ENCODE data around the gene SLC9A8.
A peak's percentile ranks its signal among the peaks of the same experiment; 100 is the strongest.

SLC9A8 gene

DNA sequence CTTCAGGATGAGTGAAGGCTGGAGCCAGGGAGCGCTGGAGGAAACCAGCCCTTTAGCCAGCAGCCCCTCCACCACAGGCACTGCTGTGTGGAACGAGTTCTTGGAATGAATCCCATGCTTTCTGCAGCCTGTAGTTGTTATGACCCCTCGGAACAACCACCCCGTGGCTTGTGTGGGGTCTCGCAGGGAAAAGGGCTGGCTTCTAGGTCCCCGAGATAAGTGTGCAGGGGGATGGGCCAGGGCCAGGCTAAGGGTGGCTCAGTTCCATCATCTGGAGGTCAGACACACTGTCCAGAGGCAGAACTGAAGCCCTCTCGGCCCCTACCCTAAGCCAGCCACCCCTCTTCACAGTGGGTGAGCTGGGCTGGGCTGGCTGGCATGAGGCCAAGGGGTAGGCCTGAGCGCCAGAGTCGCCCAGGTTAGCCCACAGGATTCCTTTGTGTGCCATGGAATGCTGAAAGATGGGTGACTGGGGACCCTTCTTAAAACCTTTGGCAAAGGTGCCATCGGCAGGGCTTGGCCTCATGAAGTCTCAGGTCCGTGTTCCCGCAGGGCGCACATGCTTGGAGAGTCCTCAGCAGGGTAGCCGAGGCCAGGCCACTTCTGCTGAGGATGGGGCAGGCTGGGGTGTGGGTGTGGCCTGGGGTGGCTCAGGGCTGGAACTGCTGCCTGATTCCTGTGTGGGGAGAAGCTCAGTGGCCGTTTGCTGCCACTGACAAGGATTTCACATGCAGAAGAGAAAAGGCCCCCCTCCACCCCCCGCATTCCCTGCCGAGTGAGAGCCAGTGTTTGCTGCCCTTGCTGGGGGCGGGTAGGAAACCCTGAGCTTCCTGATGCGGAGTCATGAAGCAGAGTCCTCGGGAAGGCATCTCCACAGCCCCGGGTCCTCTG is 78.1 kb downstream of the SLC9A8 start:
- H3K27ac ChIP-seq = peak overlapping the region; percentile 49; the same call in 1 of the 2 replicates
- no peak for TF ChIP-seq ZFX (IDR thresholded peaks at IDR 0.05)
- TF ChIP-seq, protein P1, sequence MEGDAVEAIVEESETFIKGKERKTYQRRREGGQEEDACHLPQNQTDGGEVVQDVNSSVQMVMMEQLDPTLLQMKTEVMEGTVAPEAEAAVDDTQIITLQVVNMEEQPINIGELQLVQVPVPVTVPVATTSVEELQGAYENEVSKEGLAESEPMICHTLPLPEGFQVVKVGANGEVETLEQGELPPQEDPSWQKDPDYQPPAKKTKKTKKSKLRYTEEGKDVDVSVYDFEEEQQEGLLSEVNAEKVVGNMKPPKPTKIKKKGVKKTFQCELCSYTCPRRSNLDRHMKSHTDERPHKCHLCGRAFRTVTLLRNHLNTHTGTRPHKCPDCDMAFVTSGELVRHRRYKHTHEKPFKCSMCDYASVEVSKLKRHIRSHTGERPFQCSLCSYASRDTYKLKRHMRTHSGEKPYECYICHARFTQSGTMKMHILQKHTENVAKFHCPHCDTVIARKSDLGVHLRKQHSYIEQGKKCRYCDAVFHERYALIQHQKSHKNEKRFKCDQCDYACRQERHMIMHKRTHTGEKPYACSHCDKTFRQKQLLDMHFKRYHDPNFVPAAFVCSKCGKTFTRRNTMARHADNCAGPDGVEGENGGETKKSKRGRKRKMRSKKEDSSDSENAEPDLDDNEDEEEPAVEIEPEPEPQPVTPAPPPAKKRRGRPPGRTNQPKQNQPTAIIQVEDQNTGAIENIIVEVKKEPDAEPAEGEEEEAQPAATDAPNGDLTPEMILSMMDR (conservative IDR thresholded peaks at IDR 0.05) = no peak

DNA sequence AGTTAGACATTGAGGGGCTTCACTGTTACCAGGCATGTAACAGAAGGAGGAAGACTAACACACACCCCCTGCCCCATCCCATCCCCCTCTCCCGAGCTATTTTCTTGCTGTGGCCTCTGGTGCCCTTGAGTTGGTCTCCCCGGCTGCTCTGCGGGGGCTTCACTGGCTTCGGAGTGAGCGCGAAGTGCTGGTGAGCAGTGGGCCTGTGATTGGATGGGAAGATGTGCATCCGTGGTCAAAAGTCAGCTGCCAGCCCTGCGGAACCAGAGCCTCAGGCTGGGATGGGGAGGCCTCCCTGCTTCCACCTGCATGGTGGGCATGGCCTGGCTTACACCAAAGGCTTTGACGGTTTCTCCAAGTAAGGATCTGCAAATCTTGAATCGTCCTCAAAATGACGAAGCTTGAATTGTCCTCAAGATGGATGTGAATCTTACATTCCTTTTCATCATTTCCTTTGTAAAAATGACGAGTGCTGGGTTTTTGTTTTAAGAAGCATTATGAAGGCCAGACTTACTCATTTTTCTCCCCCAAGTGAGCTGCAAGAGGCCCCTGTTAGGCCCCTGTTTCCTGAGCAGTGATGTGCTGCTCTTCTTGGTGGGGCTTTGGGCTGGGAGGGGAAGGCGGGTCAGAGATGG is 79.0 kb downstream of the SLC9A8 start:
- no peak for TF ChIP-seq ZFX (IDR thresholded peaks at IDR 0.05)
- TF ChIP-seq, protein P1 (conservative IDR thresholded peaks at IDR 0.05) = no peak
- H3K27ac ChIP-seq = no peak overlapping the region; the same call in 1 of the 2 replicates

DNA sequence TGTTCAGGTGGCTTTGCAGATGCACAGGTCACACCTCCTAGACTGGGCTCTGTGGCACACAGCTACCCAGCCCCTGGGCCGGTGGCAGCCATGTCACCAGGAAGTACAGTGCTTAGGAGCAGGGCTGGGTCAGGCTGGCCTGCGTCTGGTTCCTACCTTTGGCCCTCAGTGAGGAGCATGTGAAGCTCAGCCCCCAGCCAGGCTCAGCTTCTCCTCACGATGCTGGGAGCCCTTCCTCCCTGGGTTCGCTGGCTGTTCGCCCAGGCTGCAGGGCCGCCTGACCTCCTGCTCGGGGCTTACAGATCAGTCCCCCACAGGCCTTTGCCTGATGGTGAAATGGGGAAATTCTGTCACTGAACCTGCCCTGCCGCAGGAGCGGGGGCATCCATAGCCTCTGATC is 79.6 kb downstream of the SLC9A8 start:
- TF ChIP-seq, protein P1 (conservative IDR thresholded peaks at IDR 0.05) = no peak
- no peak for TF ChIP-seq ZFX (IDR thresholded peaks at IDR 0.05)
- peak overlapping the region; percentile 80; the same call in 1 of the 2 replicates for H3K27ac ChIP-seq

DNA sequence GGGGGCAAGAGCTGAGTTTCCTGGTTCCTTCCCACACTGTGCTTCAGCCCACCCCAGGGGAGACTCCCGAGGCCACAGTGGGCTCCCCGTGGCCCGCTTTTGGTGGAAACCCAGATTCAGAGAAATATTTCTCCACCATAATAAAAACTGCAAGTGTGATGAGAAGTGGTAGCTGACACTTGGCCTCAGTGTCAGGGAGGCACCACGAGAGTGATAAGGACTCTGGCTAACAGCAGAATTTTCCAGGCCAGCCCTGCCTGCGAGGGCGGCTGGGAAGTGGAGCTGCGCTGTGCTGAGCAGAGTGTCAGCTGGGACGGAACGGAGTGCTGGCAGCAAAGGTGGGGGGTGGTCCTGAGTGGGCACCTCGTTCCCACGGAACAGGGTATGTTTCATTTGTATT is 80.2 kb downstream of the SLC9A8 start:
- TF ChIP-seq, protein P1 (conservative IDR thresholded peaks at IDR 0.05) = no peak
- peak overlapping the region; percentile 80; the same call in 1 of the 2 replicates for H3K27ac ChIP-seq

DNA sequence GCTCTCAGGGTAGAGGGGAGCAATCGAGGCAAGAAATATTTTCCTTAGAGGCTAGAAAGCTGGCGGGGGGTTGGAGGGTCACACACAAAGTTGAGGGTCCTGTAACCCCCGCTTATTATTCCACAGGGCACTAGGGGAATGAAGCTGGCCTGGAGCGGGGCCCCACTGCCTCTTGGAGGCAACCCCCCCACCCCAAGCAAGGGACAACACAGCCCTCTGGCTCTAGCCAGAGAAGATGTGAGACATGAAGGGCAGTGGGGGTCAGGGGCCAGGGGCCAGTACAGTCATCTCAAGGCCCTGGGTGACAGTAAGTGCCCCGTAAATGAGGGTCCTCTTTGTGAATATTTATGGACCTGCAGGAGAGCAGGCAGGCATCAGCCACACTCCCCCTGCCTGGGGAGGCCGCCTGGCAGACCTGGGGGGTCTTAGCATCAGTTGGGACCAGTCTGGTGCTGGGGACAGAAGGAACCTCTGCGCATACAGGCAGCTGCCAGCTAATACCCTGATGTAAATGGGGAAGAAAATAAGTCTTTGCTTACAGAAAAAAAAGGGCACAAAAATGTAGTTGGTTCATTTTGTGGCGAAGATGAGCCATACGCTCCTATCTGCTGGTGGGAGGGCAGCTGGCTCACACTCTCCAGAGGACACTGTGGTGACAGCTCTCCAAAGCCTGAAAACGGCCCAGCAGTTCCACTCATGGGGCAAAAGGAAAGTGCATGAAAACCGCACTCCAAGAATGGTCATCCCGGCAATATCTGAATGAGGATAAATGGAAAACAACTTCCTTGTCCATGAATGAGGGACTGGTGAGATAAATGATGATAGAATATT is 80.8 kb downstream of the SLC9A8 start:
- no peak for TF ChIP-seq ZFX (IDR thresholded peaks at IDR 0.05)
- TF ChIP-seq, protein P1 (conservative IDR thresholded peaks at IDR 0.05) = no peak
- peak overlapping the region; percentile 80; the same call in 1 of the 2 replicates for H3K27ac ChIP-seq

DNA sequence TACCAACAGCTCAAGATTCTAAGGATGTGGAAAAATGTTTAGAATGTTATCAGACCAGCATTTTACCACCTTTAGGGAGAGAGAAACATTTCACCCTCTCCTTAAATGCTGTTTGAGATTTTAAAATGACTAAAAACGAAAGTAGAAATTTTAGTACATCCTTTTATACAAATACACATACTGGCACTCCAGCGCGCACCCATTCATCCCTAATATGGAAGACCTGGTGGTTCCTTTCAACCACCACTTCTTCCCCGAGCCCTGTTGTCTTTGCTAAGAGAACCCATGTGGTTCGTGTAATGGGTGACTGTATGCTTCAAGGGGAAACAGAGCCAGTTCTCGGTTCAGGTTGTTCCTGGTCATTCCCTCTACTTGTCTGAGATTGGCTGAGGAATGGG is 81.4 kb downstream of the SLC9A8 start:
- no peak for TF ChIP-seq ZFX (IDR thresholded peaks at IDR 0.05)
- TF ChIP-seq, protein P1 (conservative IDR thresholded peaks at IDR 0.05) = no peak
- peak overlapping the region; percentile 80 for H3K27ac ChIP-seq

DNA sequence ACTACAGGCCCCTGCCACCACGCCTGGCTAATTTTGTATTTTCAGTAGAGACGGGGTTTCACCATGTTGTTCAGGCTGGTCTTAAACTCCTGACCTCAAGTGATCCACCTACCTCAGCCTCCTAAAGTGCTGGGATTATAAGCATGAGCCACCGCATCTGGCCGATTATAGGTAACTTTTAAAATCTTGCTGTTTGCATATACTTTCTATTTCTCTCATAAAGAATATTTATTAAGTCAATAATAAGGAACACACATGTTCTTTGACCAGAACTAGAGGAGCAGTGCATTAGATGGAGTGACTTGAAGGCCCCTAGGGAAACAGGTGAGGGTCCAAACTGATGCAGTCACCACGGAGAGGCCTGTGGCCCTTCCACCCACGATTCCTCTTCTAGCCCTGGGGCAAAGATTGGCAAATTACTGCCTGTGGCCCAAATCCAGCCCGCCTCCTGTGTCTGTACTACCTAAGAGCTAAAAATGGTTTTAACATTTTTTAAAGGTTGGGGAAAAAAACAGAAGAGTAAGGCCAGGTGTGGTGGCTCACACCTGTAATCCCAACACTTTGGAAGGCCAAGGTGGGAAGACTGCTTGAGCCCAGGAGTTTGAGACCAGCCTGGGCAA is 83.0 kb downstream of the SLC9A8 start:
- peak overlapping the region; percentile 80 for H3K27ac ChIP-seq
